Activated CD8-positive, alpha-beta T cell treated with anti-CD3 and anti-CD28 coated beads, Interleukin-2, amount 10 ng/mL, durations not matched to agents 7 days and 5 days (primary cell): ENCODE results near the gene ECT2. TPM values are rescaled to one million over a fixed set of nuclear protein-coding genes. Genes with fewer than 3 reads are reported as not detected.
"Not testable (repeated sequence)": the region's sequence is repeated elsewhere in the genome, so short reads cannot be mapped to it uniquely, and the experiment has no call there.

Experiments used
- ATAC-seq: fragments of 150-1000 bp; cut with Tn5 transposase; one replicate; pipeline ENCODE4 v1.10.0; 2021; ENCODE audit warnings: moderate library complexity
- CTCF ChIA-PET: fragments of 350-600 bp; sonication (Branson Sonifier 250); formaldehyde crosslinking; loops from one replicate; lab custom pipeline; 2021; ENCODE audit warnings: antibody characterized with exemption; lab: Charles Lee
- POLR2A ChIA-PET: fragments of 350-600 bp; sonication (Branson Sonifier 250); formaldehyde crosslinking; loops from one replicate; lab custom pipeline; 2021; ENCODE audit warnings: antibody characterized with exemption; lab: Charles Lee
- DNase-seq: peaks from one replicate; pipeline ENCODE4 v3.0.0-alpha.2; 2020
- H3K27ac Mint-ChIP-seq: one replicate; pipeline ENCODE4 v1.8.0; 2021; ENCODE audit warnings: mild to moderate bottlenecking, mixed read lengths
- H3K27me3 Mint-ChIP-seq: one replicate; pipeline ENCODE4 v1.8.0; 2021; ENCODE audit warnings: low read depth, mixed read lengths
- H3K36me3 Mint-ChIP-seq: one replicate; pipeline ENCODE4 v1.8.0; 2021; ENCODE audit warnings: low read depth, mixed read lengths
- H3K4me1 Mint-ChIP-seq: one replicate; pipeline ENCODE4 v1.8.0; 2021; ENCODE audit warnings: low read depth, mixed read lengths
- H3K4me3 Mint-ChIP-seq: one replicate; pipeline ENCODE4 v1.8.0; 2021; ENCODE audit warnings: mild to moderate bottlenecking, mixed read lengths
- H3K9me3 Mint-ChIP-seq: one replicate; pipeline ENCODE4 v1.8.0; 2022; ENCODE audit warnings: mixed read lengths; ENCODE audit not compliant: insufficient read depth
- total RNA-seq, 2 experiments: library from RNA; stranded (reverse); gene quantifications; one replicate each; pipeline ENCODE4 v1.2.3, GENCODE V29; 2021

ECT2 gene
- total RNA-seq, 2 experiments from 2014 or later, result 57.2 to 70.1 TPM

- no peaks in the 10 kb centered on the region for H3K4me1 Mint-ChIP-seq
- ChIA-PET CTCF (no interaction called here), POLR2A (interaction anchor here (1.0 kb wide), 1 partner anchor 15 kb away, joined by 3 read pairs; no protein-coding TSS in a partner anchor)
- no peak overlapping the region for H3K4me3 Mint-ChIP-seq
- no peaks in the 10 kb centered on the region for H3K27me3 Mint-ChIP-seq
- H3K36me3 Mint-ChIP-seq, result peaks cover 24% of the 10 kb centered on the region
- ATAC-seq, result no peak
- no peaks in the 10 kb centered on the region for H3K9me3 Mint-ChIP-seq
- no peak overlapping the region for H3K27ac Mint-ChIP-seq
- DNase-seq, result no peak
Observed at GRCh38 chr3:172814738-172815137, 64.2 kb downstream of the ECT2 start.

- peaks cover 28% of the 10 kb centered on the region for H3K36me3 Mint-ChIP-seq
- H3K9me3 Mint-ChIP-seq, result no peaks in the 10 kb centered on the region
- no peak overlapping the region for H3K27ac Mint-ChIP-seq
- no peaks in the 10 kb centered on the region for H3K27me3 Mint-ChIP-seq
- DNase-seq (no peak), ATAC-seq (no peak)
- POLR2A ChIA-PET, result interaction anchor here (0.7 to 1.0 kb wide), 2 partner anchors 16 kb away, joined by 3 to 4 read pairs; no protein-coding TSS in a partner anchor
- no peak overlapping the region for H3K4me3 Mint-ChIP-seq
- no peaks in the 10 kb centered on the region for H3K4me1 Mint-ChIP-seq
- CTCF ChIA-PET, result no interaction called here
Observed at GRCh38 chr3:172815857-172816256, 65.3 kb downstream of the ECT2 start.

GRCh38 chr3:172816281-172816680, 65.8 kb downstream of the ECT2 start:
- peaks cover 28% of the 10 kb centered on the region for H3K36me3 Mint-ChIP-seq
- H3K27ac Mint-ChIP-seq, result no peak overlapping the region
- H3K4me1 Mint-ChIP-seq, result no peaks in the 10 kb centered on the region
- ChIA-PET POLR2A (interaction anchor here (0.6 to 0.7 kb wide), 3 partner anchors 11 to 64 kb away, joined by 3 to 4 read pairs (median 3); no protein-coding TSS in a partner anchor), CTCF (no interaction called here)
- H3K4me3 Mint-ChIP-seq, result no peak overlapping the region
- no peak for DNase-seq
- no peaks in the 10 kb centered on the region for H3K27me3 Mint-ChIP-seq
- no peak for ATAC-seq
- no peaks in the 10 kb centered on the region for H3K9me3 Mint-ChIP-seq

- no peak for DNase-seq
- Mint-ChIP-seq H3K9me3 (no peaks in the 10 kb centered on the region), H3K4me3 (no peak overlapping the region), H3K27ac (no peak overlapping the region), H3K27me3 (no peaks in the 10 kb centered on the region), H3K36me3 (peaks cover 35% of the 10 kb centered on the region), H3K4me1 (no peaks in the 10 kb centered on the region)
- CTCF ChIA-PET, result no interaction called here
- POLR2A ChIA-PET, result interaction anchor here (0.6 to 0.7 kb wide), 3 partner anchors 11 to 65 kb away, joined by 3 to 4 read pairs (median 3); no protein-coding TSS in a partner anchor
- no peak for ATAC-seq
Observed at GRCh38 chr3:172816968-172817367, 66.4 kb downstream of the ECT2 start.

GRCh38 chr3:172820492-172820891, 70.0 kb downstream of the ECT2 start:
- H3K4me3 Mint-ChIP-seq, result no peak overlapping the region
- ATAC-seq, result no peak
- H3K4me1 Mint-ChIP-seq, result no peaks in the 10 kb centered on the region
- peaks cover 40% of the 10 kb centered on the region for H3K36me3 Mint-ChIP-seq
- DNase-seq, result no peak
- peaks cover 3% of the 10 kb centered on the region for H3K9me3 Mint-ChIP-seq
- ChIA-PET CTCF (interaction anchor here (1.1 kb wide), 1 partner anchor 147 kb away, joined by 3 read pairs; no protein-coding TSS in a partner anchor), POLR2A (no interaction called here)
- H3K27me3 Mint-ChIP-seq, result no peaks in the 10 kb centered on the region
- H3K27ac Mint-ChIP-seq, result no peak overlapping the region

GRCh38 chr3:172824229-172824628, 73.7 kb downstream of the ECT2 start:
- CTCF ChIA-PET, result no interaction called here
- H3K4me3 Mint-ChIP-seq, result no peak overlapping the region
- ATAC-seq (no peak), DNase-seq (no peak)
- H3K27ac Mint-ChIP-seq, result no peak overlapping the region
- H3K4me1 Mint-ChIP-seq, result no peaks in the 10 kb centered on the region
- H3K9me3 Mint-ChIP-seq, result peaks cover 8% of the 10 kb centered on the region
- H3K36me3 Mint-ChIP-seq, result peaks cover 33% of the 10 kb centered on the region
- no peaks in the 10 kb centered on the region for H3K27me3 Mint-ChIP-seq
- POLR2A ChIA-PET, result no interaction called here

GRCh38 chr3:172827231-172827630, 76.7 kb downstream of the ECT2 start:
- H3K27ac Mint-ChIP-seq, H3K9me3 Mint-ChIP-seq, H3K4me1 Mint-ChIP-seq, H3K27me3 Mint-ChIP-seq, CTCF ChIA-PET, H3K4me3 Mint-ChIP-seq, DNase-seq, ATAC-seq: not testable (repeated sequence)
- POLR2A ChIA-PET, result interaction anchor here (0.9 kb wide), 1 partner anchor 27 kb away, joined by 3 read pairs; no protein-coding TSS in a partner anchor
- H3K36me3 Mint-ChIP-seq, result peaks cover 14% of the 10 kb centered on the region

- H3K27me3 Mint-ChIP-seq, result peaks cover 9% of the 10 kb centered on the region
Observed at GRCh38 chr3:172832983-172833382, 82.5 kb downstream of the ECT2 start.

GRCh38 chr3:172836390-172836997, 86.0 kb downstream of the ECT2 start:
- CTCF ChIA-PET, result interaction anchor here (1.0 kb wide), 1 partner anchor 104 kb away, joined by 5 read pairs; no protein-coding TSS in a partner anchor
- H3K27ac Mint-ChIP-seq, result no peak overlapping the region
- H3K4me1 Mint-ChIP-seq, result no peaks in the 10 kb centered on the region
- H3K36me3 Mint-ChIP-seq, result no peaks in the 10 kb centered on the region
- peak; percentile 28 for DNase-seq
- no peak overlapping the region for H3K4me3 Mint-ChIP-seq
- ATAC-seq, result no peak
- no peaks in the 10 kb centered on the region for H3K9me3 Mint-ChIP-seq
- POLR2A ChIA-PET, result no interaction called here
- peaks cover 9% of the 10 kb centered on the region for H3K27me3 Mint-ChIP-seq

More at GRCh38 chr3:172832983-172833382, 82.5 kb downstream of the ECT2 start:
- no peak overlapping the region for H3K4me3 Mint-ChIP-seq
- no peaks in the 10 kb centered on the region for H3K36me3 Mint-ChIP-seq
- ChIA-PET CTCF (no interaction called here), POLR2A (no interaction called here)
- no peaks in the 10 kb centered on the region for H3K9me3 Mint-ChIP-seq
- no peak for DNase-seq
- no peak for ATAC-seq
- H3K27ac Mint-ChIP-seq, result no peak overlapping the region
- H3K4me1 Mint-ChIP-seq, result no peaks in the 10 kb centered on the region

- Mint-ChIP-seq H3K4me1 (no peaks in the 10 kb centered on the region), H3K36me3 (no peaks in the 10 kb centered on the region), H3K27ac (no peak overlapping the region), H3K9me3 (no peaks in the 10 kb centered on the region), H3K4me3 (no peak overlapping the region), H3K27me3 (peaks cover 9% of the 10 kb centered on the region)
- DNase-seq, result no peak
- ATAC-seq, result no peak
- CTCF ChIA-PET, result no interaction called here
- POLR2A ChIA-PET, result no interaction called here
Observed at GRCh38 chr3:172839679-172840078, 89.2 kb downstream of the ECT2 start.

GRCh38 chr3:172840463-172840862, 89.9 kb downstream of the ECT2 start:
- Mint-ChIP-seq H3K4me1 (no peaks in the 10 kb centered on the region), H3K9me3 (no peaks in the 10 kb centered on the region), H3K27me3 (peaks cover 9% of the 10 kb centered on the region), H3K4me3 (no peak overlapping the region), H3K27ac (no peak overlapping the region), H3K36me3 (no peaks in the 10 kb centered on the region)
- CTCF ChIA-PET, result no interaction called here
- DNase-seq, result no peak
- POLR2A ChIA-PET, result no interaction called here
- no peak for ATAC-seq

GRCh38 chr3:172840913-172841312, 90.4 kb downstream of the ECT2 start:
- Mint-ChIP-seq H3K27ac (no peak overlapping the region), H3K4me3 (no peak overlapping the region), H3K27me3 (peaks cover 7% of the 10 kb centered on the region), H3K36me3 (no peaks in the 10 kb centered on the region), H3K4me1 (no peaks in the 10 kb centered on the region), H3K9me3 (no peaks in the 10 kb centered on the region)
- CTCF ChIA-PET, result no interaction called here
- DNase-seq (no peak), ATAC-seq (no peak)
- POLR2A ChIA-PET, result no interaction called here
